ENCODE data around the gene COQ10A. TPM values are rescaled to one million over a fixed set of nuclear protein-coding genes. Genes with fewer than 3 reads are reported as not detected.

COQ10A gene
- total and polyA plus RNA-seq, 2 of the 13 experiments (the other 11 are each of a cell fraction or from before 2014, with no cell fraction given): 21.0 to 37.3 TPM

DNA sequence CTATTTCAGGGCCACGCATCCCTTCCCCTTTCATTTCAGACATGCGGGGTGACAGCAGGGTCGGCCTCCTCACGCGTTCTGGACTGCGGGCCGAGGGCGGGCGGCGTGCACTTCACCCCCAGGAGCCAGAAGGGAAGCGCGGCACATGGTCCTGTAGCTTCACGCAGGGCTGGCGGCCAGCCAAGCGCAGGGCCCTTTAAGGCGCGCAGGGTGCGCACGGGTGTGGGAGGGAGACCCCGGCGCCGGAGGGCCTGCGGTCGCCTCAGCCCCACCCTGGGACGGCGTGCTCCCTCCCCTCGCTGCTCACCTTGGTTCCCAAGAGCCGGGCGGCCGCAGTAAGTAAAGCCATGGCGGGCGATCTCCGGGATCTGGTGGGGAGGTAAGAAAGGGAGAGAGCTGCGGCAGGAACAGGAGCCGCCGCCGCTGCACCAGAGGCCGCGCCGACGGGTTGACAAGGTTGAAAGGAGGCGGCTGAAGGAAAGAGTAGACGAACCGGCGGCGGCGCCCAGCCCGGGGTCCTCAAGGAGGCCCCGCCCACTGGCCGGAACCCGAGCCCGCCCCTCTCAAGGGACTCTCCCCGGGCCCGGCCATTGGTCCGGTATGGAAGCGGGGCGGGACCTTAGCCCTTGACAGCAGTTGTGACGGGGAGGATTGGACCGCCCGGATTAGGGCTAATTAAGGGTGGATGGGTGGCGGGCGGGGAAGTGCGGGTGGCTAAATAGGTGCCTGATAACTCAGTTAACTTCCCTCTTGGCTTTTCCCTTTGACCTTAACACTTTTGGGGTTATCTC is 33.3 kb downstream of the COQ10A start, which contains the start of gene CS (continued):
- TF ChIP-seq ZNF772 (CRISPR knock-in tag; IDR thresholded peaks at IDR 0.05) (0 out of 2 replicates have a peak, but pooled peaks have one; percentile 37), HNF4A (CRISPR knock-in tag; IDR thresholded peaks at IDR 0.05) (peak; percentile 20; the same call in 1 of the 2 replicates), POLR2G (IDR thresholded peaks at IDR 0.05; ENCODE audit: low read depth, low read length) (peak; percentile 87), KLF12 (CRISPR knock-in tag; IDR thresholded peaks at IDR 0.05; ENCODE audit: borderline replicate concordance) (no peak), EP300 (IDR thresholded peaks at IDR 0.05; ENCODE audit: low read depth in 2 of 2, low read length in 2 of 2) (0 out of 4 replicates have a peak, but pooled peaks of 1 of the 2 experiments have one; percentile 26), EP300 (CRISPR knock-in tag; IDR thresholded peaks at IDR 0.05; ENCODE audit: borderline replicate concordance) (no peak), SMARCC2 (IDR thresholded peaks at IDR 0.05) (no peak), HMGXB3 (CRISPR knock-in tag; IDR thresholded peaks at IDR 0.05; ENCODE audit: borderline replicate concordance) (no peak), GMEB1 (CRISPR knock-in tag; IDR thresholded peaks at IDR 0.05; ENCODE audit: borderline replicate concordance) (peak; percentile 59; the same call in 1 of the 2 replicates), ZBTB39 (CRISPR knock-in tag; IDR thresholded peaks at IDR 0.05) (0 out of 2 replicates have a peak, but pooled peaks have one; percentile 15), ZNF432 (CRISPR knock-in tag; IDR thresholded peaks at IDR 0.05; ENCODE audit: borderline replicate concordance) (no peak), ZNF367 (CRISPR knock-in tag; IDR thresholded peaks at IDR 0.05; ENCODE audit: borderline replicate concordance) (no peak), ATAD3A (CRISPR knock-in tag; IDR thresholded peaks at IDR 0.05) (no peak), LCORL (IDR thresholded peaks at IDR 0.05) (no peak), LCORL (CRISPR knock-in tag; IDR thresholded peaks at IDR 0.05) (0 out of 2 replicates have a peak, but pooled peaks have one; percentile 56)
- TF ChIP-seq, protein P1, sequence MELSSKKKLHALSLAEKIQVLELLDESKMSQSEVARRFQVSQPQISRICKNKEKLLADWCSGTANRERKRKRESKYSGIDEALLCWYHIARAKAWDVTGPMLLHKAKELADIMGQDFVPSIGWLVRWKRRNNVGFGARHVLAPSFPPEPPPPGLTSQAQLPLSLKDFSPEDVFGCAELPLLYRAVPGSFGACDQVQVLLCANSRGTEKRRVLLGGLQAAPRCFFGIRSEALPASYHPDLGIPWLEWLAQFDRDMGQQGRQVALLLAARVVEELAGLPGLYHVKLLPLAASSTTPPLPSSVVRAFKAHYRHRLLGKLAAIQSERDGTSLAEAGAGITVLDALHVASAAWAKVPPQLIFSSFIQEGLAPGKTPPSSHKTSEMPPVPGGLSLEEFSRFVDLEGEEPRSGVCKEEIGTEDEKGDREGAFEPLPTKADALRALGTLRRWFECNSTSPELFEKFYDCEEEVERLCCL (CRISPR knock-in tag; IDR thresholded peaks at IDR 0.05; ENCODE audit: borderline replicate concordance): no peak
- TF ChIP-seq, protein P2, sequence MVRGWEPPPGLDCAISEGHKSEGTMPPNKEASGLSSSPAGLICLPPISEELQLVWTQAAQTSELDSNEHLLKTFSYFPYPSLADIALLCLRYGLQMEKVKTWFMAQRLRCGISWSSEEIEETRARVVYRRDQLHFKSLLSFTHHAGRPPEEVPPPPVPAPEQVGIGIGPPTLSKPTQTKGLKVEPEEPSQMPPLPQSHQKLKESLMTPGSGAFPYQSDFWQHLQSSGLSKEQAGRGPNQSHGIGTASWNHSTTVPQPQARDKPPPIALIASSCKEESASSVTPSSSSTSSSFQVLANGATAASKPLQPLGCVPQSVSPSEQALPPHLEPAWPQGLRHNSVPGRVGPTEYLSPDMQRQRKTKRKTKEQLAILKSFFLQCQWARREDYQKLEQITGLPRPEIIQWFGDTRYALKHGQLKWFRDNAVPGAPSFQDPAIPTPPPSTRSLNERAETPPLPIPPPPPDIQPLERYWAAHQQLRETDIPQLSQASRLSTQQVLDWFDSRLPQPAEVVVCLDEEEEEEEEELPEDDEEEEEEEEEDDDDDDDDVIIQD (CRISPR knock-in tag; IDR thresholded peaks at IDR 0.05; ENCODE audit: low read depth): no peak

All from HepG2 (cell line).